Measurements from ENCODE around the gene NNAT. TPM values are rescaled to one million over a fixed set of nuclear protein-coding genes. Genes with fewer than 3 reads are reported as not detected.
"Not testable (repeated sequence)": the region's sequence is repeated elsewhere in the genome, so short reads cannot be mapped to it uniquely, and the experiment has no call there.

NNAT gene
- total RNA-seq, 1 donor from 2014 or later = not detected

- DNase-seq (ENCODE audit: low spot score in 2 of 2) = no peak
These were observed 36.7 kb upstream of the NNAT start for GRCh38 chr20:37484331-37484730.

GRCh38 chr20:37486209-37486608 is 34.8 kb upstream of the NNAT start:
- intact Hi-C loops (cut with DNase I); H3K4me1 ChIP-seq; H3K36me3 ChIP-seq; H3K9me3 ChIP-seq; H3K27me3 ChIP-seq; H3K4me3 ChIP-seq; DNase-seq (ENCODE audit: low spot score in 2 of 2); H3K27ac ChIP-seq: not testable (repeated sequence)

More at GRCh38 chr20:37484331-37484730, 36.7 kb upstream of the NNAT start:
- no peak for TF ChIP-seq CTCF (IDR thresholded peaks at IDR 0.05)
- Histone ChIP-seq H3K36me3 (no peaks in the 10 kb centered on the region), H3K27me3 (no peaks in the 10 kb centered on the region), H3K9me3 (no peaks in the 10 kb centered on the region), H3K4me1 (no peaks in the 10 kb centered on the region), H3K27ac (no peak overlapping the region), H3K4me3 (no peak overlapping the region)
- intact Hi-C loops (cut with DNase I) = no loop called here

GRCh38 chr20:37490663-37491350 is 30.2 kb upstream of the NNAT start:
- H3K27ac ChIP-seq = no peak overlapping the region
- H3K36me3 ChIP-seq = peaks cover 5 to 10% of the 10 kb centered on the region in 2 donors
- no peaks in the 10 kb centered on the region for H3K4me1 ChIP-seq
- no peak overlapping the region for H3K4me3 ChIP-seq
- TF ChIP-seq CTCF (IDR thresholded peaks at IDR 0.05) = no peak
- no peaks in the 10 kb centered on the region for H3K9me3 ChIP-seq
- no peaks in the 10 kb centered on the region for H3K27me3 ChIP-seq
- no peak for DNase-seq (ENCODE audit: low spot score in 2 of 2)
- intact Hi-C loops (cut with DNase I) = no loop called here

GRCh38 chr20:37492096-37492625 is 28.9 kb upstream of the NNAT start:
- intact Hi-C loops (cut with DNase I) = no loop called here
- Histone ChIP-seq H3K4me1 (no peaks in the 10 kb centered on the region), H3K36me3 (peaks cover 5 to 10% of the 10 kb centered on the region in 2 donors), H3K9me3 (no peaks in the 10 kb centered on the region), H3K27ac (no peak overlapping the region), H3K27me3 (no peaks in the 10 kb centered on the region), H3K4me3 (no peak overlapping the region)
- no peak for DNase-seq (ENCODE audit: low spot score in 2 of 2)
- TF ChIP-seq CTCF (IDR thresholded peaks at IDR 0.05) = no peak

- no peak for DNase-seq (ENCODE audit: low spot score in 2 of 2)
- Histone ChIP-seq H3K27me3 (no peaks in the 10 kb centered on the region), H3K27ac (no peak overlapping the region), H3K4me1 (no peaks in the 10 kb centered on the region), H3K36me3 (peaks cover 5 to 10% of the 10 kb centered on the region in 2 donors), H3K4me3 (no peak overlapping the region), H3K9me3 (no peaks in the 10 kb centered on the region)
- intact Hi-C loops (cut with DNase I) = no loop called here
- no peak for TF ChIP-seq CTCF (IDR thresholded peaks at IDR 0.05)
These were observed 28.1 kb upstream of the NNAT start for GRCh38 chr20:37492945-37493344.

GRCh38 chr20:37494301-37494700 is 26.7 kb upstream of the NNAT start:
- Histone ChIP-seq H3K4me3 (no peak overlapping the region), H3K27ac (no peak overlapping the region), H3K36me3 (peaks cover 5 to 10% of the 10 kb centered on the region in 2 donors), H3K27me3 (no peaks in the 10 kb centered on the region), H3K9me3 (no peaks in the 10 kb centered on the region), H3K4me1 (no peaks in the 10 kb centered on the region)
- intact Hi-C loops (cut with DNase I) = no loop called here
- DNase-seq (ENCODE audit: low spot score in 2 of 2) = no peak
- TF ChIP-seq CTCF (IDR thresholded peaks at IDR 0.05) = no peak
